A673 (cell line): ENCODE results near the gene FAM219B.

Source experiments
- CTCF ChIP-seq: fragments of 300-800, 200-600 bp; sonication (generic); conservative IDR thresholded peaks from 2 replicates; pipeline ENCODE4 v1.5.1; 2017; ENCODE audit warnings: low read depth, mild to moderate bottlenecking, antibody characterized with exemption, low read length, moderate library complexity, mixed read lengths
- EZH2 ChIP-seq: fragments of 200-600 bp; sonication (generic); IDR thresholded peaks from 2 replicates; pipeline ENCODE4 v1.6.1; 2017; ENCODE audit warnings: borderline replicate concordance, low read depth, mild to moderate bottlenecking, mixed read lengths, antibody characterized with exemption, low read length; ENCODE audit not compliant: poor library complexity, severe bottlenecking

- TF ChIP-seq CTCF (no peak), EZH2 (no peak)
Measured at GRCh38 chr15:74882528-74882927, 24.1 kb downstream of the FAM219B start.
